ENCODE results near the gene FOXL1.

GRCh38 chr16:86598607-86599565 lies 20.5 kb downstream of the FOXL1 start:
- no peak for TF ChIP-seq POLR2A (IDR thresholded peaks at IDR 0.05; ENCODE audit: low read depth)
- TF ChIP-seq POLR2AphosphoS5 (IDR thresholded peaks at IDR 0.05): no peak
- TF ChIP-seq, protein P1, sequence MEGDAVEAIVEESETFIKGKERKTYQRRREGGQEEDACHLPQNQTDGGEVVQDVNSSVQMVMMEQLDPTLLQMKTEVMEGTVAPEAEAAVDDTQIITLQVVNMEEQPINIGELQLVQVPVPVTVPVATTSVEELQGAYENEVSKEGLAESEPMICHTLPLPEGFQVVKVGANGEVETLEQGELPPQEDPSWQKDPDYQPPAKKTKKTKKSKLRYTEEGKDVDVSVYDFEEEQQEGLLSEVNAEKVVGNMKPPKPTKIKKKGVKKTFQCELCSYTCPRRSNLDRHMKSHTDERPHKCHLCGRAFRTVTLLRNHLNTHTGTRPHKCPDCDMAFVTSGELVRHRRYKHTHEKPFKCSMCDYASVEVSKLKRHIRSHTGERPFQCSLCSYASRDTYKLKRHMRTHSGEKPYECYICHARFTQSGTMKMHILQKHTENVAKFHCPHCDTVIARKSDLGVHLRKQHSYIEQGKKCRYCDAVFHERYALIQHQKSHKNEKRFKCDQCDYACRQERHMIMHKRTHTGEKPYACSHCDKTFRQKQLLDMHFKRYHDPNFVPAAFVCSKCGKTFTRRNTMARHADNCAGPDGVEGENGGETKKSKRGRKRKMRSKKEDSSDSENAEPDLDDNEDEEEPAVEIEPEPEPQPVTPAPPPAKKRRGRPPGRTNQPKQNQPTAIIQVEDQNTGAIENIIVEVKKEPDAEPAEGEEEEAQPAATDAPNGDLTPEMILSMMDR (IDR thresholded peaks at IDR 0.05): no peak

Measured in esophagus muscularis mucosa (tissue), 3 donors.